ENCODE data around the gene ADRB2. TPM values are rescaled to one million over a fixed set of nuclear protein-coding genes. Genes with fewer than 3 reads are reported as not detected.

The ADRB2 gene
- polyA plus RNA-seq, 2 of the 4 experiments (the other 2 are of a cell fraction) = 0.18 to 0.34 TPM

- Histone ChIP-seq H3K27ac (no peak overlapping the region), H3K9me3 (no peaks in the 10 kb centered on the region), H3K4me3 (no peak overlapping the region), H3K4me2 (no peak overlapping the region), H3K4me1 (no peaks in the 10 kb centered on the region)
- TF ChIP-seq ATOH8 (CRISPR knock-in tag; IDR thresholded peaks at IDR 0.05; ENCODE audit: low read depth) = no peak
- no peak for TF ChIP-seq POLR2A (IDR thresholded peaks at IDR 0.05; ENCODE audit: low read length)
- no peak for TF ChIP-seq KDM5A (IDR thresholded peaks at IDR 0.05)
- TF ChIP-seq FOSL2 (IDR thresholded peaks at IDR 0.05) = no peak
- TF ChIP-seq FOSL2 (CRISPR knock-in tag; IDR thresholded peaks at IDR 0.05) = no peak
- TF ChIP-seq HMGXB4 (CRISPR knock-in tag; IDR thresholded peaks at IDR 0.05; ENCODE audit: borderline replicate concordance) = no peak
- TF ChIP-seq E2F6 (IDR thresholded peaks at IDR 0.05; ENCODE audit: borderline replicate concordance, low read depth) = no peak
- ChIA-PET CTCF (interaction anchor here (1.1 kb wide), 1 partner anchor 178 kb away, joined by 3 read pairs; no protein-coding TSS in a partner anchor), POLR2A (no interaction called here)
- DNase-seq (ENCODE audit: low read depth in 1 of 2, low spot score in 1 of 2) (no peak), FAIRE-seq (no peak), ATAC-seq (no peak)
- WGBS (ENCODE audit: missing lambda C conversion rate) = 73% methylated on average over 2 of the region's 2 CpGs
Observed at GRCh38 chr5:148857474-148857873, 31.1 kb downstream of the ADRB2 start.

GRCh38 chr5:148858106-148858505 is 31.7 kb downstream of the ADRB2 start:
- POLR2A ChIA-PET = no interaction called here
- no peaks in the 10 kb centered on the region for H3K9me3 ChIP-seq
- no peaks in the 10 kb centered on the region for H3K4me1 ChIP-seq
- ATAC-seq = no peak
- no peak for DNase-seq (ENCODE audit: low read depth in 1 of 2, low spot score in 1 of 2)
- no peak for FAIRE-seq
- H3K4me3 ChIP-seq = no peak overlapping the region
- no peak overlapping the region for H3K4me2 ChIP-seq
- 36% methylated on average over 2 of the region's 2 CpGs for WGBS (ENCODE audit: missing lambda C conversion rate)
- no peak for TF ChIP-seq RFX5 (IDR thresholded peaks at IDR 0.05)
- TF ChIP-seq REST (IDR thresholded peaks at IDR 0.05) = no peak
- TF ChIP-seq PBX3 (IDR thresholded peaks at IDR 0.05) = no peak
- CTCF ChIA-PET = no interaction called here
- H3K27ac ChIP-seq = no peak overlapping the region

GRCh38 chr5:148858547-148858946 is 32.1 kb downstream of the ADRB2 start:
- FAIRE-seq = no peak
- TF ChIP-seq FOSB (CRISPR knock-in tag; IDR thresholded peaks at IDR 0.05) (no peak), EHF (CRISPR knock-in tag; IDR thresholded peaks at IDR 0.05) (no peak), RAD21 (conservative IDR thresholded peaks at IDR 0.05 in 1 of 2, IDR thresholded peaks at IDR 0.05 in 1 of 2) (no peak), ZC3H11A (IDR thresholded peaks at IDR 0.05) (no peak), RCOR1 (IDR thresholded peaks at IDR 0.05; ENCODE audit: low read depth, low read length) (no peak), ELK1 (IDR thresholded peaks at IDR 0.05; ENCODE audit: low read depth, low read length) (no peak), FOSL2 (IDR thresholded peaks at IDR 0.05) (no peak), FOSL2 (CRISPR knock-in tag; IDR thresholded peaks at IDR 0.05) (no peak), GATA3 (IDR thresholded peaks at IDR 0.05; ENCODE audit: borderline replicate concordance) (no peak), HES2 (IDR thresholded peaks at IDR 0.05) (no peak), HOXA7 (CRISPR knock-in tag; IDR thresholded peaks at IDR 0.05) (no peak), ZFP36 (IDR thresholded peaks at IDR 0.05; ENCODE audit: borderline replicate concordance, partially characterized antibody) (no peak), CBX2 (IDR thresholded peaks at IDR 0.05; ENCODE audit: borderline replicate concordance, low read depth) (no peak), PHF8 (IDR thresholded peaks at IDR 0.05; ENCODE audit: borderline replicate concordance, low read depth) (no peak), HEYL (CRISPR knock-in tag; IDR thresholded peaks at IDR 0.05) (no peak), MAX (IDR thresholded peaks at IDR 0.05) (no peak)
- no peaks in the 10 kb centered on the region for H3K9me3 ChIP-seq

More at GRCh38 chr5:148858547-148858946, 32.1 kb downstream of the ADRB2 start:
- no peak overlapping the region for H3K27ac ChIP-seq
- ATAC-seq = no peak
- no peak overlapping the region for H3K4me2 ChIP-seq
- no peak for DNase-seq (ENCODE audit: low read depth in 1 of 2, low spot score in 1 of 2)
- no peak overlapping the region for H3K4me3 ChIP-seq
- POLR2A ChIA-PET = no interaction called here
- CTCF ChIA-PET = no interaction called here
- 72% methylated on average over 6 of the region's 6 CpGs for WGBS (ENCODE audit: missing lambda C conversion rate)
- H3K4me1 ChIP-seq = no peaks in the 10 kb centered on the region

Measured in A549 (cell line).